K562 (cell line): ENCODE data around the gene MAP2K7. TPM values are rescaled to one million over a fixed set of nuclear protein-coding genes. Genes with fewer than 3 reads are reported as not detected.

Source experiments
- ATAC-seq: fragments of 200-7000 bp; cut with Tn5 transposase; 3 replicates; pipeline ENCODE4 v1.9.1; 2020; ENCODE audit warnings: moderate library complexity
- Bru-seq: library from RNA; stranded (reverse); fragments of 400-500 nt; gene quantifications from one replicate; lab custom pipeline; 2021; lab: Mats Ljungman, UMichigan
- BruChase-seq, 2 experiments: library from RNA; stranded (reverse); fragments of 400-500 nt; gene quantifications; one replicate each; lab custom pipeline; 2021; lab: Mats Ljungman, UMichigan
- BruUV-seq: library from RNA; stranded (reverse); fragments of 400-500 nt; replicated peaks from 2 replicates; lab custom pipeline; 2021; lab: Mats Ljungman, UMichigan
- CTCF ChIA-PET: fragments of 300-600 bp; formaldehyde crosslinking; extraction: SDS; loops from one replicate; lab custom pipeline; 2021; ENCODE audit warnings: low intra/inter-chr PET ratio; lab: Yijun Ruan, JAX
- POLR2A ChIA-PET: fragments of 300-600, 350-650 bp; sonication (Branson Sonifier 250); formaldehyde crosslinking; extraction: SDS; loops from one replicate; lab custom pipeline; 2021; ENCODE audit warnings: antibody characterized with exemption, inconsistent platforms; lab: Yijun Ruan, JAX
- DNase-seq, 4 experiments: peaks; one replicate each; pipeline versions ENCODE4 v3.0.0 to v3.0.0-alpha.2; 2011 to 2018; ENCODE audit warnings: low spot score in 3 of 4, mixed read lengths in 3 of 4; ENCODE audit errors: extremely low read depth in 1 of 4
- FAIRE-seq: peaks from 2 replicates; lab custom pipeline; 2011; peaks lifted over from hg19 to GRCh38; lab: Jason Lieb, UNC
- H2AFZ ChIP-seq: 2 replicates; pipeline ENCODE4 v1.6.0; 2011; ENCODE audit warnings: low read depth, low read length, control low read depth, inconsistent platforms
- H3K27ac ChIP-seq: fragments of 200-600 bp; 3 replicates; pipeline ENCODE4 v1.8.0; 2011; ENCODE audit warnings: low read depth, mild to moderate bottlenecking, control low read depth, inconsistent platforms, low read length, moderate library complexity, mixed read lengths; ENCODE audit errors: extremely low read depth
- H3K27me3 ChIP-seq, 2 experiments: fragments of 300-600 bp in 1 of 2; 2 replicates in 1 of 2; 3 replicates in 1 of 2; pipeline versions ENCODE4 v1.6.0 to v1.8.0; 2011; ENCODE audit warnings: inconsistent platforms in 2 of 2, low read length in 2 of 2, mild to moderate bottlenecking in 1 of 2, mixed read lengths in 1 of 2, moderate library complexity in 1 of 2; ENCODE audit not compliant: control insufficient read depth in 2 of 2, insufficient read depth in 2 of 2
- H3K36me3 ChIP-seq: fragments of 300-600 bp; 3 replicates; pipeline ENCODE4 v1.8.0; 2011; ENCODE audit warnings: mild to moderate bottlenecking, low read length, inconsistent platforms; ENCODE audit not compliant: control insufficient read depth, insufficient read depth
- H3K4me1 ChIP-seq, 2 experiments: fragments of 200-600 bp in 1 of 2; replicated peaks in 1 of 2; 2 replicates in 1 of 2; 3 replicates in 1 of 2; pipeline versions ENCODE4 v1.5.1 to v1.8.0; 2011; ENCODE audit warnings: inconsistent platforms in 2 of 2, low read length in 2 of 2, mild to moderate bottlenecking in 1 of 2, mixed read lengths in 1 of 2, moderate library complexity in 1 of 2; ENCODE audit not compliant: control insufficient read depth in 2 of 2, insufficient read depth in 2 of 2
- H3K4me2 ChIP-seq: 2 replicates; pipeline ENCODE4 v1.6.1; 2011; ENCODE audit warnings: low read length, control low read depth, inconsistent platforms, mixed read lengths; ENCODE audit not compliant: insufficient read depth
- H3K4me3 ChIP-seq: fragments of 200-600 bp; sonication (generic), shearing (Covaris generic); 2 replicates; pipeline ENCODE4 v1.5.1; 2016; ENCODE audit warnings: control low read depth, inconsistent platforms
- H3K79me2 ChIP-seq: fragments of 200-600 bp; 3 replicates; pipeline ENCODE4 v1.8.0; 2011; ENCODE audit warnings: low read length, inconsistent platforms; ENCODE audit not compliant: control insufficient read depth, insufficient read depth
- H3K9ac ChIP-seq, 2 experiments: 2 replicates each; pipeline versions ENCODE4 v1.6.0 to v1.6.1; 2011; ENCODE audit warnings: low read depth in 2 of 2, low read length in 2 of 2, control low read depth in 1 of 2, inconsistent platforms in 1 of 2, mild to moderate bottlenecking in 1 of 2, mixed read lengths in 1 of 2; ENCODE audit not compliant: insufficient read depth in 1 of 2
- H3K9me1 ChIP-seq: one replicate; pipeline ENCODE4 v1.6.0; 2011; ENCODE audit warnings: inconsistent platforms, mild to moderate bottlenecking, low read length, moderate library complexity; ENCODE audit not compliant: control insufficient read depth, insufficient read depth
- H3K9me3 ChIP-seq: replicated peaks from 2 replicates; pipeline ENCODE4 v1.5.1; 2011; ENCODE audit warnings: low read depth, low read length, inconsistent platforms; ENCODE audit not compliant: control insufficient read depth, insufficient read depth
- H4K20me1 ChIP-seq: replicated peaks from 2 replicates; pipeline ENCODE4 v1.6.1; 2011; ENCODE audit warnings: low read length, inconsistent platforms, mixed read lengths; ENCODE audit not compliant: control insufficient read depth, insufficient read depth
- FOXK1 ChIP-seq: sonication (generic); formaldehyde crosslinking; IDR thresholded peaks from 2 replicates; pipeline ENCODE4 v1.8.0; 2022; ENCODE audit warnings: missing genetic modification reagents, mild to moderate bottlenecking, borderline replicate concordance
- HNRNPL ChIP-seq: fragments of 200-400 bp; formaldehyde crosslinking; IDR thresholded peaks from 2 replicates; pipeline ENCODE4 v1.6.1; 2017; ENCODE audit warnings: low read depth, mild to moderate bottlenecking, low read length
- KHSRP ChIP-seq: fragments of 450-650 bp; IDR thresholded peaks from 2 replicates; pipeline ENCODE4 v1.6.1; 2017
- MTA1 ChIP-seq: fragments of 450-650 bp; IDR thresholded peaks from 2 replicates; pipeline ENCODE4 v1.6.1; 2017; ENCODE audit warnings: borderline replicate concordance
- RCOR1 ChIP-seq, 2 experiments: IDR thresholded peaks; 2 replicates each; pipeline ENCODE4 v1.6.1; 2012; ENCODE audit warnings: low read depth in 2 of 2, low read length in 2 of 2, borderline replicate concordance in 1 of 2, improper control_type of control experiment in 1 of 2
- ZBTB17 ChIP-seq: fragments of 450-650 bp; formaldehyde crosslinking; IDR thresholded peaks from 2 replicates; pipeline ENCODE4 v1.4.0; 2020; ENCODE audit warnings: mild to moderate bottlenecking
- ZC3H11A ChIP-seq: IDR thresholded peaks from 2 replicates; pipeline ENCODE4 v1.6.1; 2012; ENCODE audit warnings: low read depth, low read length, improper control_type of control experiment
- WGBS: fragments of 100-300 bp; shearing (Covaris generic); methylation state at CpG from one replicate; pipeline ENCODE4 v1.1.6; 2016; ENCODE audit warnings: low coverage, mixed read lengths; ENCODE audit not compliant: insufficient coverage; ENCODE audit errors: missing lambda C conversion rate; 5-methylcytosine and 5-hydroxymethylcytosine counted together
- in situ Hi-C: fragments of 300-500 bp; cut with MboI; formaldehyde crosslinking; loops from 4 replicates; pipeline ENCODE4 v1.15.0; 2018; ENCODE audit warnings: inconsistent platforms, mixed read lengths
- intact Hi-C: fragments of 100-400 bp; cut with micrococcal nuclease; formaldehyde crosslinking; loops from 2 replicates; pipeline ENCODE4 v1.14.2; 2022
- long read RNA-seq, 3 experiments: library from polyadenylated mRNA in 2 of 3; library from RNA in 1 of 3; unstranded in 2 of 3; stranded (forward) in 1 of 3; transcript quantifications; one replicate each; pipeline ENCODE4 v2.0.0, GENCODE V29; 2019 to 2022
- polyA minus RNA-seq, 3 experiments: library from RNA; depleted of rRNA, polyadenylated mRNA; stranded (reverse); fragments of >200 nt; gene quantifications; 2 replicates each; pipeline ENCODE4 v1.2.3, GENCODE V29; 2011
- polyA plus RNA-seq, 8 experiments: library from polyadenylated mRNA; depleted of rRNA in 4 of 8; stranded (reverse) in 5 of 8; unstranded in 3 of 8; fragments of >200 nt; fragmentation: Nextera tagmentation in 2 of 8; fragmentation: Illumina TruSeq in 1 of 8; extraction: Ambion mirVana in 2 of 8; extraction: Trizol in 1 of 8; gene quantifications; 2 replicates each; pipeline versions ENCODE4 v1.2.1 to v1.2.3, GENCODE V29; 2011 to 2014; ENCODE audit warnings: inconsistent platforms in 1 of 8, missing spikeins in 1 of 8
- total RNA-seq, 7 experiments: library from RNA; depleted of rRNA in 6 of 7; stranded (reverse); fragments of >200 nt in 6 of 7; fragmentation: Illumina TruSeq in 2 of 7; extraction: Trizol in 2 of 7; gene quantifications; 2 replicates each; pipeline versions ENCODE4 v1.2.1 to v1.2.3, GENCODE V29; 2011 to 2021; ENCODE audit warnings: low replicate concordance in 1 of 7

MAP2K7 gene
- 34.2 and 92.8 TPM in 2 replicates for total RNA-seq (2011; cell fraction: chromatin; rRNA removed; ENCODE audit: low replicate concordance)
- 57.2 and 57.4 TPM in 2 replicates for total RNA-seq (2011; cell fraction: nucleolus; rRNA removed)
- total RNA-seq (2011; cell fraction: nucleoplasm; rRNA removed), result 41.1 and 52.7 TPM in 2 replicates
- total RNA-seq (2014; rRNA removed) (19.4 and 23.9 TPM in 2 replicates), total RNA-seq (2014; rRNA removed; fragmentation: Illumina TruSeq; extraction: Trizol) (3.1 and 4.1 TPM in 2 replicates), total RNA-seq (2015; rRNA removed; fragmentation: Illumina TruSeq; extraction: Trizol) (11.3 and 12.3 TPM in 2 replicates), total RNA-seq (2021) (43.8 and 45.8 TPM in 2 replicates), polyA plus RNA-seq (2011; rRNA removed) (14.9 and 15.7 TPM in 2 replicates), polyA plus RNA-seq (2014; fragmentation: Illumina TruSeq; extraction: Trizol) (14.1 and 27.3 TPM in 2 replicates), polyA plus RNA-seq (2014; fragmentation: Nextera tagmentation; extraction: Ambion mirVana) (under 1 TPM; 0.51 to 0.99 TPM), polyA plus RNA-seq (2014; rRNA removed) (37.6 and 40.1 TPM in 2 replicates), polyA minus RNA-seq (2011; rRNA and poly(A)+ RNA removed) (4.7 and 7.6 TPM in 2 replicates), Bru-seq, nascent RNA (percentile 73 among the genes with signal in this experiment), BruChase-seq, experiment 1, labeled RNA remaining after a 2-hour chase (percentile 74 among the genes with signal in this experiment), BruChase-seq, experiment 2, labeled RNA remaining after a 6-hour chase (percentile 85 among the genes with signal in this experiment)
- polyA plus RNA-seq (2011; cell fraction: cytosol; rRNA removed), result 16.0 and 27.0 TPM in 2 replicates
- 39.0 and 61.8 TPM in 2 replicates for polyA plus RNA-seq (2011; cell fraction: nucleus; rRNA removed)
- 29.3 and 31.2 TPM in 2 replicates for polyA plus RNA-seq (2012)
- 17.0 and 17.8 TPM in 2 replicates for polyA minus RNA-seq (2011; cell fraction: cytosol; rRNA and poly(A)+ RNA removed)
- 14.3 and 15.6 TPM in 2 replicates for polyA minus RNA-seq (2011; cell fraction: nucleus; rRNA and poly(A)+ RNA removed)
- long read RNA-seq, experiment 1, partial matches to known transcripts, result 4 of 88 reads
- long read RNA-seq, experiment 1, other reads (novel, unspliced or antisense), result 81 of 88 reads
- long read RNA-seq, experiment 2, transcript MAP2K7-203 (12 exons, 3,396 nt), result major isoform, 5 of 76 reads
- long read RNA-seq, experiment 2, partial matches to known transcripts, result 5 of 76 reads
- long read RNA-seq, experiment 2, other reads (novel, unspliced or antisense), result 62 of 76 reads
- long read RNA-seq, experiment 3, partial matches to known transcripts, result 1 of 10 reads
- long read RNA-seq, experiment 3, other reads (novel, unspliced or antisense), result 9 of 10 reads

- Histone ChIP-seq H3K4me3 (peak within 1 kb of the TSS; percentile 96), H3K9me3 (no peaks in the 10 kb centered on the region), H3K27me3 (no peaks in the 10 kb centered on the region), H3K79me2 (peaks cover 55% of the 10 kb centered on the region), H2AFZ (peak within 1 kb of the TSS; percentile 93), H3K27ac (peak within 1 kb of the TSS; percentile 96), H3K36me3 (peaks cover 38% of the 10 kb centered on the region; the same call in 2 of the 3 replicates), H3K9me1 (peaks cover 7% of the 10 kb centered on the region), H3K9ac (peak within 1 kb of the TSS; percentile 95 to 96), H3K4me1 (peaks cover 13 to 67% of the 10 kb centered on the region in 2 experiments; a peak in 4 of 5 replicates), H3K4me2 (peak within 1 kb of the TSS; percentile 98), H4K20me1 (no peaks in the 10 kb centered on the region)
- peak; percentile 100 for FAIRE-seq
- ATAC-seq, result peak; percentile 82
- in situ Hi-C loops, result no loop called here
- ChIA-PET CTCF (interaction anchor here (0.6 to 1.0 kb wide), 2 partner anchors 31 to 50 kb away, joined by 3 read pairs; no protein-coding TSS in a partner anchor), POLR2A (interaction anchor here (0.6 to 5.3 kb wide), 10 partner anchors 12 to 297 kb away, joined by 3 to 72 read pairs (median 4); partner anchors contain the start of genes LRRC8E, SNAPC2 and TGFBR3L)
- no TSS peak for BruUV-seq
- peak; percentile 96 to 99 (median 98) for DNase-seq
- intact Hi-C loops, result loop anchor here (2.0 kb wide), 2 partner anchors 33 to 51 kb away; no protein-coding TSS in a partner anchor
- WGBS, result under 1% methylated on average over 72 of the region's 89 CpGs
- TF ChIP-seq ZC3H11A, result no peak
- no peak for TF ChIP-seq MTA1
- TF ChIP-seq FOXK1 (CRISPR knock-in tag), result no peak
- TF ChIP-seq RCOR1 (IDR thresholded peaks at IDR 0.05; ENCODE audit: borderline replicate concordance in 1 of 2, low read depth in 2 of 2, low read length in 2 of 2), result peak in 1 of 2 experiments; percentile 24; a peak in 1 of 4 replicates
- TF ChIP-seq ZBTB17, result no peak
- TF ChIP-seq KHSRP, result no peak
- TF ChIP-seq HNRNPL, result no peak
Measured at GRCh38 chr19:7903244-7904073, at the start of gene MAP2K7. MAP2K7 (plus strand) TSS chr19:7903877; CDS start chr19:7903945, 68 bp downstream.
